ENCODE data around the gene TMSB4X.

The TMSB4X gene

DNA sequence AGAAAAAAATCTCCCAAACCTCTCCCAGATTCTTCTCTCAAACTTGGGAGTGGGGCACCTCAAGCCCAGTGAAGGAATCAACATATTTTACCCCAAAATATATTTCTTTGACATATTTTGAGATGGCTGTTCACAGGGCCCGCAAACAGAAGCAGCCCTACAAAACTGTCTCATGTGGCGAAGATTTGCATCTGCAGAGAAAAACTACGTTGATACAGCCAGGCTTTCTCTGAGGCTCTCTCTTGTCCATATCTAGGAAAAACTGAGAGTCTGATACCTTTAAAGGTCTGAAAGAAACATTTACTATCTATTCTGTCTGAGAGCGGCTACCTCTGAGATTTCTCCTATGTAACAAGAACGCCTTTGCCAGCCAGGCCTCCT, 23.3 kb upstream of the TMSB4X start:
- Histone ChIP-seq H3K27me3 (replicated peaks; ENCODE audit: control insufficient read depth, insufficient read depth, low read length) (no peaks in the 10 kb centered on the region), H3K4me3 (replicated peaks; ENCODE audit: low read depth, low read length) (no peak overlapping the region), H3K36me3 (ENCODE audit: control insufficient read depth, insufficient read depth, low read length) (no peaks in the 10 kb centered on the region)
- DNase-seq (ENCODE audit: extremely low read depth, insufficient read length): no peak
- TF ChIP-seq, protein P1, sequence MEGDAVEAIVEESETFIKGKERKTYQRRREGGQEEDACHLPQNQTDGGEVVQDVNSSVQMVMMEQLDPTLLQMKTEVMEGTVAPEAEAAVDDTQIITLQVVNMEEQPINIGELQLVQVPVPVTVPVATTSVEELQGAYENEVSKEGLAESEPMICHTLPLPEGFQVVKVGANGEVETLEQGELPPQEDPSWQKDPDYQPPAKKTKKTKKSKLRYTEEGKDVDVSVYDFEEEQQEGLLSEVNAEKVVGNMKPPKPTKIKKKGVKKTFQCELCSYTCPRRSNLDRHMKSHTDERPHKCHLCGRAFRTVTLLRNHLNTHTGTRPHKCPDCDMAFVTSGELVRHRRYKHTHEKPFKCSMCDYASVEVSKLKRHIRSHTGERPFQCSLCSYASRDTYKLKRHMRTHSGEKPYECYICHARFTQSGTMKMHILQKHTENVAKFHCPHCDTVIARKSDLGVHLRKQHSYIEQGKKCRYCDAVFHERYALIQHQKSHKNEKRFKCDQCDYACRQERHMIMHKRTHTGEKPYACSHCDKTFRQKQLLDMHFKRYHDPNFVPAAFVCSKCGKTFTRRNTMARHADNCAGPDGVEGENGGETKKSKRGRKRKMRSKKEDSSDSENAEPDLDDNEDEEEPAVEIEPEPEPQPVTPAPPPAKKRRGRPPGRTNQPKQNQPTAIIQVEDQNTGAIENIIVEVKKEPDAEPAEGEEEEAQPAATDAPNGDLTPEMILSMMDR (IDR thresholded peaks at IDR 0.05; ENCODE audit: insufficient read depth, low read length, poor library complexity, severe bottlenecking): no peak

DNA sequence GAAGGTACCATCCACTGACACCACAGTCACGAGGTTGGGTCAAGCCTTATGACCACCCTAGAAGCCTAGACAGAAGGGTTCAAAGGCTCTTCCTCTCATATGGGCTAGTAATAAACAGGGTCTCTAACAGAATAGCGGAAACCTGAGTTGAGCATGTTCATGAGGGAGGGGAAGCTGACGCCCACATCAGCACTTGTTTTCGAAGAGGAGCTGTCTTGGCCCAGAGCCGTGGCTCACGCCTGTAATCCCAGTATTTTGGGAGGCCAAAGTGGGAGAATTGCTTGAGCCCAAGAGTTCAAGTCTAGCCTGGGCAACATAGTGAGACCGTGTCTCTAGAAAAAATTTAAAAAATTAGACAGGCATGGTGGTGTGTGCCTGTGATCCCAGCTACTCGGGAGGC, 21.5 kb upstream of the TMSB4X start:
- Histone ChIP-seq H3K27me3 (replicated peaks; ENCODE audit: control insufficient read depth, insufficient read depth, low read length) (no peaks in the 10 kb centered on the region), H3K36me3 (ENCODE audit: control insufficient read depth, insufficient read depth, low read length) (no peaks in the 10 kb centered on the region), H3K4me3 (replicated peaks; ENCODE audit: low read depth, low read length) (no peak overlapping the region)
- TF ChIP-seq, protein P1 (IDR thresholded peaks at IDR 0.05; ENCODE audit: insufficient read depth, low read length, poor library complexity, severe bottlenecking): no peak
- DNase-seq (ENCODE audit: extremely low read depth, insufficient read length): no peak

DNA sequence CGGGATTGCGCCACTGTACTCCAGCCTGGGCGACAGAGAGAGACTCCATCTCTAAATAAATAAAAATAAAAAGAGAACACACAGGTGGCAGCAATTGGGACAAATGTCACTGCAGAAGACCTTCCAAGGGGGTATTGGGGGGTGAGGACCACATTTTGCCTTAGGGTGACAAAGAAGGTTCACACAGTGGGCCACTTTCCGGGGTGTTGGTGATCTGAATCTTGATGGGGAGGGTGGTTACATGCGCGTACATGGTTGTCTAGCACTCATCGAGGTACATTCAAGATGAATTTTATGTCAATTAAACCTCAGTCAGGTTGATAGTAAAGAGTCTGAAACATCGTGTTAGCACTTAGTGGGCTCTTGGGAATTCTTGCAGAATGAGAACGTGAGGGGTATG, 20.5 kb upstream of the TMSB4X start:
- TF ChIP-seq, protein P1 (IDR thresholded peaks at IDR 0.05; ENCODE audit: insufficient read depth, low read length, poor library complexity, severe bottlenecking): no peak
- H3K4me3 ChIP-seq (replicated peaks; ENCODE audit: low read depth, low read length): no peak overlapping the region

DNA sequence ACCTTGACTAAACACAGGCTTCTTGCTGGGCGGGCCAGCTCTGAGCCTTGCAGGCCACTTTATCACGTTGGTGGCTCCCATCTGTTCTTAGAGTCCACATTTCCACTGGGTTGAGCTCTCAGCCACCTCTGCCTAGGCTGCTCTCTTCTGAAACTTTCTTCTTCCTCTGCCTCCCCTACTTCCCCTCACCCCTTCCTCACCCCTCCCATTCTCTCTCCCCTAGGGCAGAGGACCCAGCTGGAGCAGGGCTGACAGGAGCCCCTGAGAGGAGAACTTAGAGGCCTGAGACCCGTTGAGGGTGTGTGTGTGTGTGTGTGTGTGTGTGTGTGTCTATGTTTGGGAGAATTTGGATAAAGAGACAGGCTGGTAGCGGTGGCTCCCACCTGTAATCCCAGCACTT, 19.9 kb upstream of the TMSB4X start:
- H3K27me3 ChIP-seq (replicated peaks; ENCODE audit: control insufficient read depth, insufficient read depth, low read length): no peaks in the 10 kb centered on the region
- no peak overlapping the region for H3K4me3 ChIP-seq (replicated peaks; ENCODE audit: low read depth, low read length)
- no peaks in the 10 kb centered on the region for H3K36me3 ChIP-seq (ENCODE audit: control insufficient read depth, insufficient read depth, low read length)
- peak; percentile 43 for DNase-seq (ENCODE audit: extremely low read depth, insufficient read length)
- TF ChIP-seq, protein P1 (IDR thresholded peaks at IDR 0.05; ENCODE audit: insufficient read depth, low read length, poor library complexity, severe bottlenecking): no peak

More for the DNA sequence above, 20.5 kb upstream of the TMSB4X start:
- Histone ChIP-seq H3K27me3 (replicated peaks; ENCODE audit: control insufficient read depth, insufficient read depth, low read length) (no peaks in the 10 kb centered on the region), H3K36me3 (ENCODE audit: control insufficient read depth, insufficient read depth, low read length) (no peaks in the 10 kb centered on the region)
- no peak for DNase-seq (ENCODE audit: extremely low read depth, insufficient read length)

DNA sequence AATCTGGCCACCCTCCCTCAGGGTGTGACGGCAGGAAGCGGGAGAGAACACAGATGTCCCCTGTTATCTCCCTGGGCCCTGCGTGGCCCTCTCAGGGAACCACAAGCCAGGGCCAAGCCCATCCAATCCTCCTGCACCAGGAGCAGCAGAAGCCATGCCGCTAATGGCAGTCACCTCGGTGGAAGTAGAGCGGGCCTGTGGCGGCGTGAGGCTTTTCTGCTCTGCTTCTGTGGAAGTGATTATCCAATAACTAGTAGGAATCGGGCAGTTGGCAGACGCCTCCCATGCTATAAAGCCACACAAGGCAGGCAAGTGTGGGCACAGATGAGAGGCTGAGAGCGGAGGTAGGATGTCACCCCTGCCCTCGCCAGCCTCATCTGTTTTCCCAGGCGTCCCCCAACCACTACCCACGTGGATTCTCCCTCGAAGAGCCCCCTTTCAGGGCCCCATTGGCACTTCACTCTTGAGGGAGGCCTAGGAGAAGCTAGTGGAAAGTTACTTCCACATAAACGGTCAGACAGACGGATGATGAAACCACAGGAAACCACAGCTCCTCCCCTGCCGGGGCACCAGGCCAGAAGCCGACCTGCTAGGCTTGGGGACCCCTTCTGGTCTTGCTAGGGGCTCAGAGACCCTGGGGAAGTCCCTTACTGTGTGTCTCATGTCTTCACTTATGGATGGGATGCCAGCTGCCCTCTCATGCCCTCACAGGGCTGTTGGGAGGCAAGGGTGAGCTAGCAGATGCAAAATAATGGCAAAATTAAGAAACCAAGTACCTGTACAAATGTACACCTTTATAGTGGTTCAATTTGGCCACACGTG, 18.8 kb upstream of the TMSB4X start:
- peak; percentile 81 for DNase-seq (ENCODE audit: extremely low read depth, insufficient read length)
- TF ChIP-seq, protein P1 (IDR thresholded peaks at IDR 0.05; ENCODE audit: insufficient read depth, low read length, poor library complexity, severe bottlenecking): no peak
- no peaks in the 10 kb centered on the region for H3K27me3 ChIP-seq (replicated peaks; ENCODE audit: control insufficient read depth, insufficient read depth, low read length)
- H3K4me3 ChIP-seq (replicated peaks; ENCODE audit: low read depth, low read length): peak overlapping the region; percentile 38
- H3K36me3 ChIP-seq (ENCODE audit: control insufficient read depth, insufficient read depth, low read length): no peaks in the 10 kb centered on the region

Data from GM06990 (cell line).